HEK293 (cell line): Measurements from ENCODE around the gene PRPF6.

Experiments
- EGR2 ChIP-seq: fragments of 450-650 bp; formaldehyde crosslinking; IDR thresholded peaks from 2 replicates; pipeline ENCODE4 v1.5.1; 2016; ENCODE audit warnings: low read depth, missing biosample characterization, missing genetic modification characterization
- GLIS2 ChIP-seq: fragments of 450-650 bp; formaldehyde crosslinking; IDR thresholded peaks from 2 replicates; pipeline ENCODE4 v1.5.1; 2016; ENCODE audit warnings: missing biosample characterization, missing genetic modification characterization
- HIC1 ChIP-seq: fragments of 450-650 bp; formaldehyde crosslinking; IDR thresholded peaks from 2 replicates; pipeline ENCODE4 v1.5.1; 2016; ENCODE audit warnings: missing biosample characterization, missing genetic modification characterization
- INSM2 ChIP-seq: fragments of 450-650 bp; formaldehyde crosslinking; IDR thresholded peaks from 2 replicates; pipeline ENCODE4 v1.5.1; 2016; ENCODE audit warnings: missing biosample characterization, missing genetic modification characterization
- KLF17 ChIP-seq: fragments of 450-650 bp; formaldehyde crosslinking; IDR thresholded peaks from 2 replicates; pipeline ENCODE4 v1.5.1; 2016; ENCODE audit warnings: missing biosample characterization, missing genetic modification characterization
- KLF7 ChIP-seq: fragments of 450-650 bp; formaldehyde crosslinking; IDR thresholded peaks from 2 replicates; pipeline ENCODE4 v1.5.1; 2016; ENCODE audit warnings: missing biosample characterization, missing genetic modification characterization, borderline replicate concordance
- KLF8 ChIP-seq: fragments of 450-650 bp; formaldehyde crosslinking; IDR thresholded peaks from 2 replicates; pipeline ENCODE4 v1.5.1; 2016; ENCODE audit warnings: missing biosample characterization, missing genetic modification characterization
- ZBTB17 ChIP-seq: fragments of 450-650 bp; formaldehyde crosslinking; IDR thresholded peaks from 2 replicates; pipeline ENCODE4 v1.5.1; 2016; ENCODE audit warnings: missing biosample characterization, missing genetic modification characterization
- ZBTB20 ChIP-seq: fragments of 450-650 bp; formaldehyde crosslinking; IDR thresholded peaks from 2 replicates; pipeline ENCODE4 v1.5.1; 2016; ENCODE audit warnings: missing biosample characterization, missing genetic modification characterization
- ZBTB8A ChIP-seq: fragments of 450-650 bp; formaldehyde crosslinking; IDR thresholded peaks from 2 replicates; pipeline ENCODE4 v1.5.1; 2016; ENCODE audit warnings: missing biosample characterization, missing genetic modification characterization
- ZEB2 ChIP-seq: fragments of 450-650 bp; formaldehyde crosslinking; IDR thresholded peaks from 2 replicates; pipeline ENCODE4 v1.5.1; 2016; ENCODE audit warnings: missing biosample characterization, missing genetic modification characterization
- ZFHX2 ChIP-seq: fragments of 450-650 bp; formaldehyde crosslinking; conservative IDR thresholded peaks from 2 replicates; pipeline ENCODE4 v1.5.1; 2016; ENCODE audit warnings: missing biosample characterization, missing genetic modification characterization
- ZFP69B ChIP-seq: fragments of 450-650 bp; formaldehyde crosslinking; IDR thresholded peaks from 2 replicates; pipeline ENCODE4 v1.5.1; 2016; ENCODE audit warnings: missing biosample characterization, missing genetic modification characterization
- ZIC2 ChIP-seq: fragments of 450-650 bp; formaldehyde crosslinking; IDR thresholded peaks from 2 replicates; pipeline ENCODE4 v1.5.1; 2016; ENCODE audit warnings: missing biosample characterization, missing genetic modification characterization
- ZNF10 ChIP-seq: fragments of 450-650 bp; formaldehyde crosslinking; IDR thresholded peaks from 2 replicates; pipeline ENCODE4 v1.5.1; 2017; ENCODE audit warnings: missing biosample characterization, missing genetic modification characterization
- ZNF24 ChIP-seq: fragments of 450-650 bp; formaldehyde crosslinking; IDR thresholded peaks from 2 replicates; pipeline ENCODE4 v1.5.1; 2016; ENCODE audit warnings: missing biosample characterization, missing genetic modification characterization
- ZNF398 ChIP-seq: fragments of 450-650 bp; formaldehyde crosslinking; IDR thresholded peaks from 2 replicates; pipeline ENCODE4 v1.5.1; 2017; ENCODE audit warnings: missing biosample characterization, missing genetic modification characterization
- ZNF544 ChIP-seq: fragments of 450-650 bp; formaldehyde crosslinking; IDR thresholded peaks from 2 replicates; pipeline ENCODE4 v1.5.0; 2017; ENCODE audit warnings: missing biosample characterization, missing genetic modification characterization
- ZNF747 ChIP-seq: fragments of 450-650 bp; formaldehyde crosslinking; IDR thresholded peaks from 2 replicates; pipeline ENCODE4 v1.5.1; 2016; ENCODE audit warnings: missing biosample characterization, missing genetic modification characterization
- TF ChIP-seq, protein P1 (sequence below): fragments of 450-650 bp; formaldehyde crosslinking; IDR thresholded peaks from 2 replicates; pipeline ENCODE4 v1.5.1; 2016; ENCODE audit warnings: missing biosample characterization, missing genetic modification characterization
- TF ChIP-seq, protein P2 (sequence below): fragments of 450-650 bp; formaldehyde crosslinking; IDR thresholded peaks from 2 replicates; pipeline ENCODE4 v1.5.1; 2016; ENCODE audit warnings: missing biosample characterization, missing genetic modification characterization
- TF ChIP-seq, protein P3 (sequence below): fragments of 450-650 bp; formaldehyde crosslinking; IDR thresholded peaks from 2 replicates; pipeline ENCODE4 v1.5.1; 2016; ENCODE audit warnings: missing biosample characterization, missing genetic modification characterization
- TF ChIP-seq, protein P4 (sequence below): fragments of 450-650 bp; formaldehyde crosslinking; IDR thresholded peaks from 2 replicates; pipeline ENCODE4 v1.5.1; 2016; ENCODE audit warnings: missing biosample characterization, missing genetic modification characterization

The PRPF6 gene

GRCh38 chr20:63974402-63975200 lies 6.3 kb upstream of the PRPF6 start (continued):
- TF ChIP-seq, protein P1, sequence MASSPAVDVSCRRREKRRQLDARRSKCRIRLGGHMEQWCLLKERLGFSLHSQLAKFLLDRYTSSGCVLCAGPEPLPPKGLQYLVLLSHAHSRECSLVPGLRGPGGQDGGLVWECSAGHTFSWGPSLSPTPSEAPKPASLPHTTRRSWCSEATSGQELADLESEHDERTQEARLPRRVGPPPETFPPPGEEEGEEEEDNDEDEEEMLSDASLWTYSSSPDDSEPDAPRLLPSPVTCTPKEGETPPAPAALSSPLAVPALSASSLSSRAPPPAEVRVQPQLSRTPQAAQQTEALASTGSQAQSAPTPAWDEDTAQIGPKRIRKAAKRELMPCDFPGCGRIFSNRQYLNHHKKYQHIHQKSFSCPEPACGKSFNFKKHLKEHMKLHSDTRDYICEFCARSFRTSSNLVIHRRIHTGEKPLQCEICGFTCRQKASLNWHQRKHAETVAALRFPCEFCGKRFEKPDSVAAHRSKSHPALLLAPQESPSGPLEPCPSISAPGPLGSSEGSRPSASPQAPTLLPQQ (tag by site-specific recombination): peak; percentile 77
- TF ChIP-seq ZNF747 (tag by site-specific recombination) (no peak), INSM2 (no peak), ZNF10 (tag by site-specific recombination) (peak; percentile 97), KLF8 (0 out of 2 replicates have a peak, but pooled peaks have one; percentile 29), ZEB2 (tag by site-specific recombination) (peak; percentile 70), ZBTB20 (peak; percentile 68), ZNF398 (tag by site-specific recombination) (peak; percentile 82), ZFP69B (tag by site-specific recombination) (peak; percentile 65), EGR2 (tag by site-specific recombination) (peak; percentile 62), KLF17 (peak; percentile 73; the same call in 1 of the 2 replicates), KLF7 (0 out of 2 replicates have a peak, but pooled peaks have one; percentile 41), ZNF544 (tag by site-specific recombination) (no peak), ZBTB8A (peak; percentile 83), ZFHX2 (tag by site-specific recombination) (peak; percentile 80), HIC1 (tag by site-specific recombination) (0 out of 2 replicates have a peak, but pooled peaks have one; percentile 47), ZNF24 (tag by site-specific recombination) (peak; percentile 72; the same call in 1 of the 2 replicates), ZBTB17 (tag by site-specific recombination) (0 out of 2 replicates have a peak, but pooled peaks have one; percentile 27), GLIS2 (tag by site-specific recombination) (peak; percentile 68; the same call in 1 of the 2 replicates), ZIC2 (tag by site-specific recombination) (peak; percentile 99)
- TF ChIP-seq, protein P2, sequence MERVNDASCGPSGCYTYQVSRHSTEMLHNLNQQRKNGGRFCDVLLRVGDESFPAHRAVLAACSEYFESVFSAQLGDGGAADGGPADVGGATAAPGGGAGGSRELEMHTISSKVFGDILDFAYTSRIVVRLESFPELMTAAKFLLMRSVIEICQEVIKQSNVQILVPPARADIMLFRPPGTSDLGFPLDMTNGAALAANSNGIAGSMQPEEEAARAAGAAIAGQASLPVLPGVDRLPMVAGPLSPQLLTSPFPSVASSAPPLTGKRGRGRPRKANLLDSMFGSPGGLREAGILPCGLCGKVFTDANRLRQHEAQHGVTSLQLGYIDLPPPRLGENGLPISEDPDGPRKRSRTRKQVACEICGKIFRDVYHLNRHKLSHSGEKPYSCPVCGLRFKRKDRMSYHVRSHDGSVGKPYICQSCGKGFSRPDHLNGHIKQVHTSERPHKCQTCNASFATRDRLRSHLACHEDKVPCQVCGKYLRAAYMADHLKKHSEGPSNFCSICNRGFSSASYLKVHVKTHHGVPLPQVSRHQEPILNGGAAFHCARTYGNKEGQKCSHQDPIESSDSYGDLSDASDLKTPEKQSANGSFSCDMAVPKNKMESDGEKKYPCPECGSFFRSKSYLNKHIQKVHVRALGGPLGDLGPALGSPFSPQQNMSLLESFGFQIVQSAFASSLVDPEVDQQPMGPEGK (tag by site-specific recombination): peak; percentile 68
- TF ChIP-seq, protein P3, sequence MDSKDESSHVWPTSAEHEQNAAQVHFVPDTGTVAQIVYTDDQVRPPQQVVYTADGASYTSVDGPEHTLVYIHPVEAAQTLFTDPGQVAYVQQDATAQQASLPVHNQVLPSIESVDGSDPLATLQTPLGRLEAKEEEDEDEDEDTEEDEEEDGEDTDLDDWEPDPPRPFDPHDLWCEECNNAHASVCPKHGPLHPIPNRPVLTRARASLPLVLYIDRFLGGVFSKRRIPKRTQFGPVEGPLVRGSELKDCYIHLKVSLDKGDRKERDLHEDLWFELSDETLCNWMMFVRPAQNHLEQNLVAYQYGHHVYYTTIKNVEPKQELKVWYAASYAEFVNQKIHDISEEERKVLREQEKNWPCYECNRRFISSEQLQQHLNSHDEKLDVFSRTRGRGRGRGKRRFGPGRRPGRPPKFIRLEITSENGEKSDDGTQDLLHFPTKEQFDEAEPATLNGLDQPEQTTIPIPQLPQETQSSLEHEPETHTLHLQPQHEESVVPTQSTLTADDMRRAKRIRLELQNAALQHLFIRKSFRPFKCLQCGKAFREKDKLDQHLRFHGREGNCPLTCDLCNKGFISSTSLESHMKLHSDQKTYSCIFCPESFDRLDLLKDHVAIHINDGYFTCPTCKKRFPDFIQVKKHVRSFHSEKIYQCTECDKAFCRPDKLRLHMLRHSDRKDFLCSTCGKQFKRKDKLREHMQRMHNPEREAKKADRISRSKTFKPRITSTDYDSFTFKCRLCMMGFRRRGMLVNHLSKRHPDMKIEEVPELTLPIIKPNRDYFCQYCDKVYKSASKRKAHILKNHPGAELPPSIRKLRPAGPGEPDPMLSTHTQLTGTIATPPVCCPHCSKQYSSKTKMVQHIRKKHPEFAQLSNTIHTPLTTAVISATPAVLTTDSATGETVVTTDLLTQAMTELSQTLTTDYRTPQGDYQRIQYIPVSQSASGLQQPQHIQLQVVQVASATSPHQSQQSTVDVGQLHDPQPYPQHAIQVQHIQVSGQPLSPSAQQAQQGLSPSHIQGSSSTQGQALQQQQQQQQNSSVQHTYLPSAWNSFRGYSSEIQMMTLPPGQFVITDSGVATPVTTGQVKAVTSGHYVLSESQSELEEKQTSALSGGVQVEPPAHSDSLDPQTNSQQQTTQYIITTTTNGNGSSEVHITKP: peak; percentile 47
- TF ChIP-seq, protein P4, sequence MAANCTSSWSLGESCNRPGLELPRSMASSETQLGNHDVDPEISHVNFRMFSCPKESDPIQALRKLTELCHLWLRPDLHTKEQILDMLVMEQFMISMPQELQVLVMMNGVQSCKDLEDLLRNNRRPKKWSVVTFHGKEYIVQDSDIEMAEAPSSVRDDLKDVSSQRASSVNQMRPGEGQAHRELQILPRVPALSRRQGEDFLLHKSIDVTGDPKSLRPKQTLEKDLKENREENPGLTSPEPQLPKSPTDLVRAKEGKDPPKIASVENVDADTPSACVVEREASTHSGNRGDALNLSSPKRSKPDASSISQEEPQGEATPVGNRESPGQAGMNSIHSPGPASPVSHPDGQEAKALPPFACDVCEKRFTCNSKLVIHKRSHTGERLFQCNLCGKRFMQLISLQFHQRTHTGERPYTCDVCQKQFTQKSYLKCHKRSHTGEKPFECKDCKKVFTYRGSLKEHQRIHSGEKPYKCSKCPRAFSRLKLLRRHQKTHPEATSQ (tag by site-specific recombination): no peak
